ENCODE results near the gene GLIS1. TPM values are rescaled to one million over a fixed set of nuclear protein-coding genes. Genes with fewer than 3 reads are reported as not detected.

The GLIS1 gene
- total and polyA plus RNA-seq, 8 donors: 0.20 to 4.8 (median 0.55) TPM; not detected in 1

DNA sequence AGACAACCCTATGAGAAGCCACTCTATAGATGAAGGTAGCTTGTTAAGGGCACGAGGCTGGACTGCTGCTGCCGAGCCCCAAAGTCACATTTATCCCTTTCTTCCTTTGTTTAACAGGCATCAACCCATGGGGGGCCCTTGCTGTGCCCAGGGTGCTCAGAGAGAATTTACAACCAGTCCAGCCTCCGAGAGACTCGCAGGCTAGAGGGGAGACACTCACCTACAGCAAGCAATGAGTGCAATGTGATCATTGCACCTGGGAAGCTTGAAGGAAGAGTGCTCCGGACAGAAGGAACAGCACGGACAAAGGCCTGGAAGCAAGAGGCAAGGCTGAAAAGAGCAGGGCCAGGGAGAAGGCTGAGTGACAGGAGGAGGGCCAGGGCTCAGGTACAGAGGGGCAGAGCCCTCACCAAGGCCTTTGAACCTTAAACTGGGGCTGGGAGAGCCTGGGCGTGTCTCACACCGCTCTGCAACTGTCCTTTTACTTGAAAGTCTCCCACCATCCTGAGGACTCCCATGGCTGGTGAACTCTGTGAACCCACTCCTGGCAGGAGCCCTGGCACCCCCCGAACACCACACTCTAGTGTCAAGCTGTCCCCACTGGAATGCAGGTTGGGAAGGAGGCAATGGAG lies 252.5 kb downstream of the GLIS1 start:
- 65 to 84% (median 77%) methylated on average over 9 of the region's 9 CpGs for WGBS, 5 donors
- peaks cover 0 to 7% (median 4%) of the 10 kb centered on the region in 4 donors for H3K4me1 ChIP-seq
- H3K27me3 ChIP-seq: peaks cover 0 to 39% (median 28%) of the 10 kb centered on the region in 3 donors
- no peak for DNase-seq
- H3K9me3 ChIP-seq: peaks cover 0 to 4% (median 0%) of the 10 kb centered on the region in 4 donors
- intact Hi-C loops (cut with DNase I; ENCODE audit: low total_unique reads): loop anchor here (10.0 kb wide), 1 partner anchor 198 kb away; no protein-coding TSS in a partner anchor
- TF ChIP-seq EP300 (IDR thresholded peaks at IDR 0.05) (no peak), POLR2AphosphoS5 (IDR thresholded peaks at IDR 0.05) (no peak), POLR2A (IDR thresholded peaks at IDR 0.05) (no peak)
- TF ChIP-seq, protein P1, sequence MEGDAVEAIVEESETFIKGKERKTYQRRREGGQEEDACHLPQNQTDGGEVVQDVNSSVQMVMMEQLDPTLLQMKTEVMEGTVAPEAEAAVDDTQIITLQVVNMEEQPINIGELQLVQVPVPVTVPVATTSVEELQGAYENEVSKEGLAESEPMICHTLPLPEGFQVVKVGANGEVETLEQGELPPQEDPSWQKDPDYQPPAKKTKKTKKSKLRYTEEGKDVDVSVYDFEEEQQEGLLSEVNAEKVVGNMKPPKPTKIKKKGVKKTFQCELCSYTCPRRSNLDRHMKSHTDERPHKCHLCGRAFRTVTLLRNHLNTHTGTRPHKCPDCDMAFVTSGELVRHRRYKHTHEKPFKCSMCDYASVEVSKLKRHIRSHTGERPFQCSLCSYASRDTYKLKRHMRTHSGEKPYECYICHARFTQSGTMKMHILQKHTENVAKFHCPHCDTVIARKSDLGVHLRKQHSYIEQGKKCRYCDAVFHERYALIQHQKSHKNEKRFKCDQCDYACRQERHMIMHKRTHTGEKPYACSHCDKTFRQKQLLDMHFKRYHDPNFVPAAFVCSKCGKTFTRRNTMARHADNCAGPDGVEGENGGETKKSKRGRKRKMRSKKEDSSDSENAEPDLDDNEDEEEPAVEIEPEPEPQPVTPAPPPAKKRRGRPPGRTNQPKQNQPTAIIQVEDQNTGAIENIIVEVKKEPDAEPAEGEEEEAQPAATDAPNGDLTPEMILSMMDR (IDR thresholded peaks at IDR 0.05): no peak
- no peak overlapping the region for H3K4me3 ChIP-seq
- H3K36me3 ChIP-seq: no peaks in the 10 kb centered on the region
- no peak overlapping the region for H3K27ac ChIP-seq

DNA sequence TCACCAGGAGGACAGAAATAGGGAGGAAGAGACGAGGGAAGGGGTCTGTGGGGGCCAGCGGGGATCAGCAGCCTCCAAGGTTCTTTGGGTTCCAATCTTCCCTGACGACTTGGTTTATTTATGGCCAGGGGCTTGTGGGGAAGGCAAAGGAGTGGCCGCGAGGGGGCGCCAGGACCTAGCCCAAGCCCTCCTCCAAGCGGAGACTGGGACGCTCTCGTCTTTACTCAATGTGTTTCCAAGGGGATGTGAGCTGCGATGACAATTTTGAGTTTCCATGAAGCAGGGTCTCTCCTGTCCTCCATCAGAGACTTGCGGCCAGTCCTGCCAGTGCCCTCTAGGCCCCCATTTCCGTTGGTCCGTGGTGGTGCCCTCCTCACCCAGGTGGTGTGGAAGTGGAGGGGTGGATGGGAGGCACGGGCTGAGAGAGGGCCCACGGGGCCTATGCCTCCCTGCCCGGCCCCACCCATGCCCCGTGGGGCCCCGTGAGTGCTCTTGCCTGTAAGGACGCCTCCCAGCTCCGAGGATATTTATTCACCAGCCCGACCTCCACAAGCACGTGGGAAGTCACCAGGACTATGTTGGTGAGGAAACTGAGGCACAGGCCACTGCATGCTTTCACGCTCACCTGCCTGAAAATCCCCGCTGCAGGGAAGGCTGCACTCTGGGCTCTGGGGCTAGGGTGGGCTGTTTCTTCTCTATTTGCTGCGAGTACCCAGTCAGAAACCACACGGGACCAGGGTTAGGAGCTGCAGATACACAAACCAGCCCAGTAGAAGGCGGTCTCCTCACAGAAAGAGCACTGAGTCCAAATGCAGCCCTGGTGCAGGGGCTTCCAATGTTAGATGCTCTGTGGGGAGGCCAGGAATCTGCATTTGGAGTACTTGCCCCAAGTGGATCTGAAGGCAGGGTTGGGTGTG lies 253.2 kb downstream of the GLIS1 start:
- H3K36me3 ChIP-seq: no peaks in the 10 kb centered on the region
- intact Hi-C loops (cut with DNase I; ENCODE audit: low total_unique reads): loop anchor here (10.0 kb wide), 1 partner anchor 199 kb away; no protein-coding TSS in a partner anchor
- H3K4me3 ChIP-seq: no peak overlapping the region
- DNase-seq: peak; percentile 82 to 95
- H3K4me1 ChIP-seq: peaks cover 0 to 7% (median 4%) of the 10 kb centered on the region in 4 donors
- peaks cover 0 to 42% (median 28%) of the 10 kb centered on the region in 3 donors for H3K27me3 ChIP-seq
- TF ChIP-seq EP300 (IDR thresholded peaks at IDR 0.05) (no peak), POLR2A (IDR thresholded peaks at IDR 0.05) (no peak)
- TF ChIP-seq, protein P1 (IDR thresholded peaks at IDR 0.05): peak in 5 of 7 experiments; percentile 75 to 85 (median 77)
- H3K9me3 ChIP-seq: peaks cover 0 to 4% (median 0%) of the 10 kb centered on the region in 4 donors
- WGBS, 5 donors: 21 to 25% (median 23%) methylated on average over 23 to 27 of the region's 27 CpGs
- H3K27ac ChIP-seq: no peak overlapping the region

DNA sequence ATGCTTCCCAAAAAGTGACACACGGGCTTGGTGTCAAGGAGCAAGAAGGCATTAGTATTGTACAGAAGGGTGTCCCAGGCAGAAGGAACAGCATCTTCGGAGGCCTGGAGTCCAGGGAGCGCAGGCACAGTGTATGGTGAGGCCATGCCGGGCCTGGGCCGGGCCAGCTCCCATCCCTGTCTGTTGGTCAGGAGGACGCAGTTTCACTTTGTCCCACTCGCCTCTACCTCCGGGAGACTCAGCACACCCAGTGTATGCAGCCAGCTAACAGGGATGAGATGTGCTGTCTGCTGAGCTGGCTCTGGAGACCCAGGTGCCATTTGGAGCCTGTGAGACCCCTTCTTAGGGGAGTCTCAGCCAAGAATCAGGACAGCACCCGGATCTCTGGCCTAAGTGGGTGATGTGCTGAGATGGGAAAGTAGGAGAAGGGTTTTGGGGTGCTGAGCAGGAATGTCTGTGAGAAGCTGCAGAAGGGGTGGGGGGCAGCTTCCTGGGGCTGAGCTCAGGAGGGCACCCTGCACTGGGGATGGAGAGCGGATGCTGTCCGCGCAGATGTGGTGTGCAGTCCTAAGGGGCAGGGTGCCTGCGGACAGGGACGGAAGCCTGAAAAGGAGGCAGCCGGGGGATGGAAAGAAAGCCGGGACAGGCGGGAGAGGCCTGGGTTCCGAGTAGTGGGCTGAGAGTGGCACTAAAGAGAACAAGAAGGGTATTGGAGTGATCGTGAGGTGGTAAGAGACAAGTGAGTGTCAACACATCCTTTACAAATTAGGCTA lies 254.1 kb downstream of the GLIS1 start:
- 79 to 86% (median 82%) methylated on average over 18 to 19 of the region's 19 CpGs for WGBS, 5 donors
- intact Hi-C loops (cut with DNase I; ENCODE audit: low total_unique reads): loop anchor here (5.0 to 10.0 kb wide), 2 partner anchors 200 to 272 kb away; no protein-coding TSS in a partner anchor
- H3K9me3 ChIP-seq: peaks cover 0 to 2% (median 0%) of the 10 kb centered on the region in 4 donors
- H3K36me3 ChIP-seq: no peaks in the 10 kb centered on the region
- H3K27me3 ChIP-seq: peaks cover 0 to 39% (median 25%) of the 10 kb centered on the region in 3 donors
- no peak overlapping the region for H3K27ac ChIP-seq
- no peak for TF ChIP-seq EP300 (IDR thresholded peaks at IDR 0.05)
- no peak for TF ChIP-seq POLR2AphosphoS5 (IDR thresholded peaks at IDR 0.05)
- TF ChIP-seq POLR2A (IDR thresholded peaks at IDR 0.05): no peak
- TF ChIP-seq, protein P1 (IDR thresholded peaks at IDR 0.05): no peak
- H3K4me3 ChIP-seq: no peak overlapping the region
- peaks cover 0 to 7% (median 4%) of the 10 kb centered on the region in 4 donors for H3K4me1 ChIP-seq
- no peak for DNase-seq

Measured in stomach (tissue), 9 donors.